ENCODE results near the gene C1orf21.

C1orf21 gene

DNA sequence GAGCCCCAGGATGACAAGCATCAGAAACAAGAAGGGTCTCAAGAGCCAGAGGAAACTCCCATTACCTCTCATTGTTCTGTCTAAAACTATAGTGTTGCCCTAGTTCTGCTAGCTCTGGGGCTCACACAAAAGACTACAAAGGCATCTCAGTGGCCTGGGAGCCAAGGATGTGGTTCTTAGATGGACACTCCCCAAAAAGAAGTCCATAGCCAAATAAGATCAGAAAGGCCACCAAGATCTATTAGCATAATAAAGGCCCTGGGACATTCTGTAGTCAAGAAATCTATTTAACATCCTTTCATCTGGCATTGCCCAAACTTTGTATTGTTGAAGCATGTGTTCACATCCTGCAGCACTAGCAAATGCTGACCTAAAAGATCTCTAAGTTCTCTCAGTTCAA, 268.4 kb downstream of the C1orf21 start:
- no peak for DNase-seq (ENCODE audit: low read depth)
- no peak overlapping the region for H3K4me3 ChIP-seq (ENCODE audit: low read length)
- no peak for TF ChIP-seq CTCF (IDR thresholded peaks at IDR 0.05; ENCODE audit: insufficient read depth, low read depth, low read length, missing control alignments)

GRCh38 chr1:184656221-184656620, 269.4 kb downstream of the C1orf21 start:
- TF ChIP-seq CTCF (IDR thresholded peaks at IDR 0.05; ENCODE audit: insufficient read depth, low read depth, low read length, missing control alignments): no peak
- DNase-seq (ENCODE audit: low read depth): no peak
- H3K4me3 ChIP-seq (ENCODE audit: low read length): no peak overlapping the region

DNA sequence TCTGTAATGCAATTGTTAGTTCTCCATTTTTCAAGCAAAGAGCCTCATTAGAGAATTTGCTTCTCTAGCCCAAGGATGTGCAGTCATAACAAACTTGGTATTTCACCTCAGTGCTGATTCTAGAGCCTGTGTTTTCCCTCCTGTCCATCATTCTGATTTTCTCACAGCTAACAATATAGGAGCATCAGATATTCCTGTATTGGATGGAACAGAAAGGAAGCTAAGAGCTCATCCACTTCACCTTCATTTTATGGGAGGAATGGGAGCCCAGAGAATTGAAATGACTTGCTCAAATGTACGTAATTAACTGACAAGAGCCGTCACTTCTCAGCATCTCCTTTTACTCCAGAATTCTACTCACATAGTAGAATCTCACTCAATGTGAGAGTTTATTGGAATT, 271.2 kb downstream of the C1orf21 start:
- TF ChIP-seq CTCF (IDR thresholded peaks at IDR 0.05; ENCODE audit: insufficient read depth, low read depth, low read length, missing control alignments): no peak

GRCh38 chr1:184660462-184661191, 273.8 kb downstream of the C1orf21 start:
- no peak overlapping the region for H3K4me3 ChIP-seq (ENCODE audit: low read length)
- DNase-seq (ENCODE audit: low read depth): no peak
- no peak for TF ChIP-seq CTCF (IDR thresholded peaks at IDR 0.05; ENCODE audit: insufficient read depth, low read depth, low read length, missing control alignments)

More for the DNA sequence above, 271.2 kb downstream of the C1orf21 start:
- no peak for DNase-seq (ENCODE audit: low read depth)
- H3K4me3 ChIP-seq (ENCODE audit: low read length): no peak overlapping the region

DNA sequence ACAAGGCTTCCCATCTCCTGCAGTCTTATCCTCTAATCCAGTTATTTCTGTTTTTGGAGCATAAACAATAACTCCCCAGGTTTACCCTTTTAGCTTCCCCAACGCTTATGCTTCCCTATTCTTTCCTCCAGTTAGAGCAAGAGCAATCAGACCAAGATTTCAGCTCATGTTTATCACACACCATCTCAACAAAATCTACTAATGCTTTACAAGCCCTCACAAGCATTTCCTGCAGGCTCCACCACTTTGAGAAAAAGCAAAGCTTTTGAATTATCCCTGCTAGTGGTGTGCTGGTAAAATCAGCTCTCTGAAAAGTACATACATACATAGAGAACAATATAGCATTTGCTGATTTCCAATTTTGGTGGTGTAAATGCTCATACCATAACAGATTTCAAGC, 275.0 kb downstream of the C1orf21 start:
- no peak overlapping the region for H3K4me3 ChIP-seq (ENCODE audit: low read length)
- TF ChIP-seq CTCF (IDR thresholded peaks at IDR 0.05; ENCODE audit: insufficient read depth, low read depth, low read length, missing control alignments): no peak
- no peak for DNase-seq (ENCODE audit: low read depth)

GRCh38 chr1:184664042-184664660, 277.3 kb downstream of the C1orf21 start:
- TF ChIP-seq CTCF (IDR thresholded peaks at IDR 0.05; ENCODE audit: insufficient read depth, low read depth, low read length, missing control alignments): peak; percentile 90
- H3K4me3 ChIP-seq (ENCODE audit: low read length): peak overlapping the region; percentile 46
- peak; percentile 57 for DNase-seq (ENCODE audit: low read depth)
